SKM-1 treated with dmso at 0.1 percent for 144 hours (cell line): ENCODE data around the gene MIGA2.

Experiments used
- DNase-seq: peaks from one replicate; lab custom pipeline; 2025; ENCODE audit not compliant: unreplicated experiment; lab: John Stamatoyannopoulos, UW

Gene MIGA2

GRCh38 chr9:129071526-129072126, 35.2 kb downstream of the MIGA2 start:
- DNase-seq = no peak

GRCh38 chr9:129072171-129072570, 35.7 kb downstream of the MIGA2 start:
- DNase-seq = no peak

DNA sequence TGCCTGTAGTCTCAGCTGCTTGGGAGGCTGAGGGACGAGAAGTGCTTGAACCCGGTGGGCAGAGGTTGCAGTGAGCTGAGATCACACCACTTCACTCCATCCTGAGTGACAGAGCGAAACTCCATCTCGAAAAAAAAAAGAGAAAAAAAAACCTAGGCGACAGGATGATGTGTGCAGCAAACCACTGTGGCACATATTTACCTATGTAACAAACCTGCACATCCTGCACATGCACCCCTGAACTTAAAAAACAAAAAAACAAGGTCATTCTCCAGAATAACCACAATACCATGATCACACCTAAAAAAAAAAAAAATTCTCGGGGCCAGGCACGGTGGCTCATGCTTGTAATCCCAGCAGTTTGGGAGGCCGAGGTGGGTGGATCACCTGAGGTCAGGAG, 37.0 kb downstream of the MIGA2 start:
- no peak for DNase-seq

DNA sequence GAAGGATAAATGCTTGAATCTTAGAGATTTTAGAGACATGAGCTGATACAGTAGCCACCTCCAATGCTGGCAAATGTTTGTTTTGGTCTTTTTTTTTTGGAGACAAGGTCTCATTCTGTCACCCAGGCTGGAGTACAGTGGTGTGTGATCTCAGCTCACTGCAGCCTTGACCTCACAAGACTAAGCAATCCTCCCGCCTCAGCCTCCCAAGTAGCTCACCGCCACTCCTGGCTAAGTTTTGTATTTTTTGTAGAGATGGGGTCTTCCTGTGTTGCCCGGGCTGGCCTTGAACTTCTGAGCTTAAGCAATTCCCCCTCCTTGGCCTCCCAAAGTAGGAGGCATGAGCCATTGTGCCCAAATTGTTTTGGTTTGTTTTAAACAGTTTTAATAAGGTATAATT, 37.7 kb downstream of the MIGA2 start:
- no peak for DNase-seq

GRCh38 chr9:129075996-129076639, 39.7 kb downstream of the MIGA2 start:
- no peak for DNase-seq

DNA sequence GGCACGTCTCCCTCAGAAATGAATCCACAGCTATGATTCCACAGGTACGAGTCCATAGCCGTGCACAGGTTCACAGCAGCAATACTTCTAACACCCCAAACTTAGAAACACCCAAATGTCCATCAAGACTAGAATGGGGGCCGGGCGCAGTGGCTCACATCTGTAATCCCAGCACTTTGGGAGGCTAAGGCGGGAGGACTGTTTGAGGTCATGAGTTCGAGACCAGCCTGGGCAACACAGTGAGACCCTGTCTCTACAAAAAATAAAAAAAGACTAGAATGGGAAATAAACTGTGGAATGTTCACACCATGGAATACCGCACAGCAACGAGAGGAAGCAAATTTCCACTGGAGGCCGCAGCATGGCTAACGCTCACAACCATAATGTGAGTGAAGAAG, 40.2 kb downstream of the MIGA2 start:
- DNase-seq = no peak

DNA sequence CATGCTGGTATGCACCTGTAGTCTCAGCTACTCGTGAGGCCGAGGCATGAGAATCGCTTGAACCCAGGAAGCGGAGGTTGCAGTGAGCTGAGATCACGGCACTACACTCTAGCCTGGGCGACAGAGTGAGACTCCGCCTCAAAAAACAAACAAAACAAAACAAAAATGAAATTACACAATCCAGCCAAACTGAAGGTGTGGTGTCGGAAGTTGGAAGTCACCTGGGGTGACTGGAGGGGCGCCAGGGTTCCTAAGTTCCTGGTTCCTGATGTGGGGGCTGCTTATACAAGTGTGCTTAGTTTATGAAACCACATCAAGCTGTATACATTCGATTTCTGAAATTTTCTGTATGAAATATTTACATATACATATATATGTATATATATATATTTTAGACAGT, 40.8 kb downstream of the MIGA2 start:
- DNase-seq = no peak

DNA sequence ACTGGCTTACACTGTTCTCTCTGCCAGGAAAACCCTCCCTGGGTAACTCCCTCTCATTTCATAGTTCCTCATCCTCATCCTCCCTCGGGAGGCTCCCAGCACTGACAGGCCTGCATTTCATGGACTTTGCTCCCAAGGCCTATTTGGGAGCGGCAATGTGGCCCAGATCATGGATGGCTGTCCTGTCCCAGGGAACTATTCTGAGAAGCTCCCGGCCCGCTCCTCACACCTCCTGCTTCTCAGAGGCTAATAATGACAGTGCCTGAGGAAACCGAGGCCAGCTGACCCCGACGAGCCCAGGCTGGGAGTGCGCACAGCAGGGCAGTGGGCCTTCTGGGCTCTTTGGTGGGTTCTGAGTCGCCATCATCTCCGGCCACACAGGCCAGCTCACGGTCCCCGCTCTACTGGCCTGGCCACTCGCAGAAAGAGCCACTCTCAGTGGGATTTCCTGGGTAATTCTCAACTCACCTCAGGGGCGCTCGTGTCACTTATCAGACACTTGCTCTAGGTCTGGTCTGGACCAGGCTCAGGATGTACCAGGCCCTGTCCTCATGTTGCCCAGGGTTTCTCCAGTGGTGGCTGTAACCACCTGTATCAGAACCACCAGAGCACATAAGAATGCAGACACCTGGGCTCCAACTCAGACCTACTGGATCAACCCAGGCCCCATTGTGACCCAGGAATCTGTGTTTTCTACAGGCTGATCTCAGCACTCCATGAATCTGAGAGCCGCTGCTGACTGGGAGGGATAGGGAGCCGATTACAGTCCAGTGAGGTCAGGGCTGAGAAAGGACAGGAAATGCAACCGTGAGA, 42.5 kb downstream of the MIGA2 start:
- no peak for DNase-seq

DNA sequence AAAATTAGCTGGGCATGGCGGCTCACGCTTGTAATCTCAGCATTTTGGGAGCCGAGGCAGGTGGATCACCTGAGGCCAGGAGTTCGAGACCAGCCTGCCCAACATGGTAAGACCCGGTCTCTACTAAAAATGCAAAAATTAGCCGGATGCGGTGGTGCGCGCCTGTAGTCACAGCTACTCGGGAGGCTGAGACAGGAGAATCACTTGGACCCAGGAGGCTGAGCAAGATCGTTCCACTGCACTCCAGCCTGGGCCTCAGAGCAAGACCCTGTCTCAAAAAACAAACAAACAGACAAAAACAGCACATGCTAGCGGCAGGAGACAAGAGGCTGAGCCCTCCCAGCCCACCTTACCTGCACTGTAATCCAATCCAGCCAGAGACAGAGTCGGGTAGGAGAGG, 43.4 kb downstream of the MIGA2 start:
- no peak for DNase-seq

GRCh38 chr9:129080298-129080600, 43.8 kb downstream of the MIGA2 start:
- DNase-seq = no peak

GRCh38 chr9:129080601-129081387, 44.4 kb downstream of the MIGA2 start, which contains the start of gene DOLPP1:
Gene DOLPP1, plus strand, starts transcription at chr9:129081111. Its CDS starts 21 bp downstream, at chr9:129081132.
- DNase-seq = peak; percentile 99

DNA sequence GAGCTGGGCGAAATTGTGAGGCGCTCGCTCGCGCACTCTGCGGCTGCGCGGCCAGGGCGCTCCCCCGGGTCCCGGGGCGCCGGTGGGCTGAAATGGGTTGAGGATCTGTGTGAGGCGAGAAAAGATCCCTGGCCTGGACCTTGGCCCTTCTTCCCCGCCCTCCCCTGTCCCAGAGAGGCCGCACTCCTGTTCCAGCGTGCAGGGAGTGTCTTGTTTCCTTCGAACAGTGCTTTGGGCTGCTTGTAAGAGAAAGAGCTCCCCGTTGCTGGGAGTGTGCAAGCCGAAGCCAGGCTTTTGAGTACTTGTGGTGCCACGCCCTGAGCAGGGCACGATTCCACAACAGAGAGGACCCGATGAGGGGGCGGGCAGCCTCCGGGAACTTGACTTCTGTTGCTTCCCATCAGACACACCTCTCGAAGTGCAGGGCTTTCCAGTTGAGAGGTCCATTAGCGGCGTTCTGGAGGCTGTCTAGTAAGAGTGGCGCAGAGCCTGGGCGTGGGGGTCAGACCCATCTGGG, 45.0 kb downstream of the MIGA2 start:
- no peak for DNase-seq

- no peak for DNase-seq
These were observed 47.7 kb downstream of the MIGA2 start for GRCh38 chr9:129084087-129084486.

DNA sequence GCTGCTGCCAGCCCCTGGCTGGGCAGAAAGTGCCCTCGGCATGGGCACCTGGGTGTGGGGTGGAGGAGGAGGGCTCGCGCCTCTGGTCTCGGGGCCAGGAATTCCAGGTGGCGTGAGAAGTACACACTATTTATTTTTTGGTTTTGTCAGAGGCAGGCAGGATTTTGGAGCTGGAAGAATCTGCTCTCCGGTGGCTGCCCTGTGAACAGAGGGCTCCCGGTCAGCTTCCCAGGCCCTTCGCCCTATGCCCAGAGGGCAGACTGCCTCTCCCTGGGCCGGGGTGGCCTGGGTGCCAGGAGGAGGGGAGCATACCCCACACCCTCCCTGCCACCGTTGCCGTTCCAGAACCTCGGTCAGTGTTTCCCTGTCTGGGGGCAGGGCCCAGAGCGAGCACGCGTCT, 52.8 kb downstream of the MIGA2 start:
- DNase-seq = no peak

DNA sequence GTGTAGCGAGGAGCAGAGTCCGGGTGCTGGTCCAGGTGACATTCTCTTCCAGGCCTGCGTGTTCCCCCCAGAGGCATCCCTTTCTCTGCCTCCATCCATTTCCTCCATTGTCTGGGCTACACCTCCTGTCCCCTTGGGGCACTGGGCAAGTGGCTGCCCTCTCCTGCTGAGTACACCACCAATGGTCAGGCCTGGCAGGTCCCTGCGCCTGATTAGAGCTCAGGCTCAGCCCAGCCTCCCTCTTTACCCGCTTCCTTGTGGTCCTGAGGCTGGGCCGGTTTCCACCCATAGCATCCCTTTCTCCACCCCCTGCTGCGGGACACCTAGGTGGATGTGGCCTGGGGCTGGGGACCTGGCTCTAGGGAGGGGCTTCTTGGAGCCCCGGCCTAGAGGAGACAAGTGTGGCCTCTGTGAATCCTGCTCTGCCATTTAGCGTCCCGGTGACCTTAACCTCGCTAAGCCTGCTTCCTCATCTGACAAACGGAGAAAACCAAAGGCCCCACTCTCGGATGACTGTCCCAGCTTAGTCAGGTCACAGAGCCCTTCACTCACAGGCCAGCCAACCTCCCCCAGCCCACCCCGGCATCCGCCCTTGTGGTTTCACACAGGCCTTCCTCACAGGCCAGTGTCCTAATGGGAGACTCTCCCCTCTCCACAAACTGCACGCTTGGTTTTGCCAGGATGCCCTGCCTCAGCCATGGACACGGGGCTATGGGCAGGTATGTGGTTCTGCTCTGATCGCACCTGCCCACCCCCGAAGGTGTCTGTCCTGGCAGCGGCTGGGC, 57.4 kb downstream of the MIGA2 start:
- DNase-seq = no peak

DNA sequence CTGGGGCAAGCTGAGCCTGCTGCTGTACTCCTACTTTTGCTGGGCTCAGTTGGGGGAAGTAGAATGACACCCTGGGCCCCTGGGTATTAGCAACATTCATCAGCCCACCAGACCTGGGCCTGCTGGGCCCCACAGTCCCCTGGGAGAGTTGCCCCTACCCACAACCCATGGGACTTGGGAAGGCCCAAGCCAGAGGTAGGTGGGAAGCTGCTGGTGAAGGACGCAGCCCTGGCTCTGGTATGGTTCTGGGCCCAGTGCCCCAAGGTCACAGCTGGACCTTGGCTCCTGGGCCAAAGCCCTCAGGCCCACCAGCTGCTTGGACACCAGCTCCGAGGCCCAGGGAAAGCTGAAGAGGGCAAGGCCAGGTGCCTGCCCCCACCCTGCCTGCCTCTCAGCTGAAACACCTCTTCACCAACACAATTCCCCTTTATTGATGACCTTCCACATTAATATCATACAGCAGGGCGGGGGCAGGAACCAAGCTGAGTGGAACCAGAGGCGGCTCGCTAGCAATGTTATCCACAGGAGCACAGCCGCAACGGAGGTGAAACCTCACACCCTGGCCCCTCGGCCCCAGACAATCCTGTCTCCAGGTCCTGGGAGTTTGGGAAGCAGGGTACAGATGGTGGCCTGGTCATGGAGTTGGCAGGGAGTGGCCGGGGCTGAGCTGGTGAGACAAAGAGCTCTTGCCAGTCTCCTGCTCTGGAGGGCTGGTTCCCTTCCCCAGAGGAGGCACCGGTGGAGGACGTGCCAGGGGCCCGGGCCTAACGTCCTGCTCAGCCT, 58.2 kb downstream of the MIGA2 start:
- DNase-seq = no peak

DNA sequence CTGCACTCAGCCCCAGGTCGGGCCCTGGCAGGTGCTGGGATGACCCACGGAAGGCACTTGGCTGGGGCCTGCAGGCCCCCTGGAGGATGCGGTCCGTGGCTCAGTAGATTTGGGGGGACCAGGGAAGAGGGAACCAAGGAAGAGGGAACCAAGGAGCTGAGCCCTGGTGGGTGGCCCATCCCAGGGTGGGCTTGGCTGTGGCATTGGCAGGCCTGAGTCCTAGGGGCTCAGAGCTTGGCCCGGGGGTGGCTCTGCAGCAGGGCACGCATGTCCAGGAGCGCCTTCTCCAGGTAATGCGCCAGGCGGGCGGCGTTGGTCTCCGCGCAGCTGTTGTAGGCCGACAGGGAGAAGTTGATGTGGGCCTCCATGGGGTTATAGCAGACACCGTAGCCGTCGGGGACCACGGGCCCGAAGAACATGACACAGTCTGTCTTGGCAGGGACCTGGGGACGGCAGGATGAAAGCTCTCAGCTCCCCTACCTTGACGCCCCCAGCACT, 58.8 kb downstream of the MIGA2 start:
- DNase-seq = no peak

DNA sequence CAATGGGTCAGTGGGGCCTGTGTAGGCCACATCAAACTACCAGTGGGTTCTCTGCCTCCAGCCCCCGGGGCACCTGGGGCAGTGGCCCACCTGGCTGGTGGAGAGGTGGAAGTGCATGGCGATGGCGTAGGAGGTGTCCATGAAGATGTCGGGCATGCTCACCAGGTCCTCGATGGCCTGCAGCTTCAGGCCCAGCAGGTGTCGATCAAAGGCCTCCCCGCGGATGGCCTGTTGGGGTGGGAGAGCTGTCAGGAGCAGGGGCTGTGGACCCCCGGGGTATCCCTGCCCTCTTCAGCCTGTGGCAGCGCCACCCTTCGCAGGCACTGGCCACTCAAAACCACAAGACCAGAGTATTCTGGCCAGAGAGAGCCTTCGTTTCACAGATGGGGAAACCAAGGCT, 59.5 kb downstream of the MIGA2 start:
- no peak for DNase-seq

- no peak for DNase-seq
These were observed 61.4 kb downstream of the MIGA2 start for GRCh38 chr9:129097671-129098306.
